Caco-2 (cell line): ENCODE data around the gene UBE2F. TPM values are rescaled to one million over a fixed set of nuclear protein-coding genes. Genes with fewer than 3 reads are reported as not detected.

ENCODE experiments used
- BruUV-seq: library from RNA; stranded (reverse); fragments of 400-500 nt; replicated peaks from 2 replicates; lab custom pipeline; 2021; lab: Mats Ljungman, UMichigan
- CTCF ChIA-PET: fragments of 300-600 bp; sonication (Branson Sonifier 250); formaldehyde crosslinking; loops from one replicate; lab custom pipeline; 2022; ENCODE audit warnings: antibody characterized with exemption; lab: Charles Lee
- POLR2A ChIA-PET: fragments of 300-600 bp; sonication (Branson Sonifier 250); formaldehyde crosslinking; loops from one replicate; lab custom pipeline; 2022; ENCODE audit warnings: antibody characterized with exemption; lab: Charles Lee
- DNase-seq, 2 experiments: peaks; one replicate each; pipeline versions ENCODE4 v3.0.0 to v3.0.0-alpha.2; 2020 to 2022
- H3K27me3 ChIP-seq: replicated peaks from 2 replicates; pipeline ENCODE4 v1.6.0; 2011; ENCODE audit warnings: low read length; ENCODE audit not compliant: control insufficient read depth, insufficient read depth
- H3K36me3 ChIP-seq: 2 replicates; pipeline ENCODE4 v1.5.1; 2011; ENCODE audit warnings: low read length; ENCODE audit not compliant: control insufficient read depth, insufficient read depth
- H3K4me1 ChIP-seq: fragments of 250-450 bp; sonication (Bioruptor Pico); 2 replicates; pipeline ENCODE4 v1.5.1; 2020; ENCODE audit warnings: mild to moderate bottlenecking
- H3K4me3 ChIP-seq: 2 replicates; pipeline ENCODE4 v1.5.1; 2011; ENCODE audit warnings: low read depth, mild to moderate bottlenecking, control low read depth, low read length
- H3K9me3 ChIP-seq: fragments of 250-450 bp; sonication (Bioruptor Pico); 2 replicates; pipeline ENCODE4 v1.5.1; 2020; ENCODE audit warnings: mild to moderate bottlenecking, moderate library complexity
- H3K27ac Mint-ChIP-seq: one replicate; pipeline ENCODE4 v1.8.0; 2022; ENCODE audit warnings: mixed read lengths; ENCODE audit not compliant: unreplicated experiment
- H3K27me3 Mint-ChIP-seq: one replicate; pipeline ENCODE4 v1.8.0; 2022; ENCODE audit warnings: mixed read lengths; ENCODE audit not compliant: insufficient read depth, unreplicated experiment
- H3K36me3 Mint-ChIP-seq: one replicate; pipeline ENCODE4 v1.8.0; 2022; ENCODE audit warnings: mild to moderate bottlenecking, mixed read lengths; ENCODE audit not compliant: insufficient read depth, unreplicated experiment
- H3K4me1 Mint-ChIP-seq: one replicate; pipeline ENCODE4 v1.8.0; 2022; ENCODE audit warnings: low read depth, mixed read lengths; ENCODE audit not compliant: unreplicated experiment
- H3K4me3 Mint-ChIP-seq: one replicate; pipeline ENCODE4 v1.8.0; 2022; ENCODE audit warnings: mild to moderate bottlenecking, moderate library complexity, mixed read lengths; ENCODE audit not compliant: unreplicated experiment
- H3K9me3 Mint-ChIP-seq: one replicate; pipeline ENCODE4 v1.8.0; 2022; ENCODE audit warnings: mixed read lengths; ENCODE audit not compliant: unreplicated experiment
- intact Hi-C: fragments of 100-400 bp; cut with micrococcal nuclease; formaldehyde crosslinking; loops from one replicate; pipeline ENCODE4 v1.10.0; 2022; ENCODE audit not compliant: unreplicated experiment
- total RNA-seq: library from RNA; stranded (reverse); gene quantifications from 2 replicates; pipeline ENCODE4 v1.2.3, GENCODE V29; 2022
- TF ChIP-seq, protein P1 (sequence below), 2 experiments: fragments of 200-600 bp in 1 of 2; IDR thresholded peaks; 1 replicate in 1 of 2; 2 replicates in 1 of 2; pipeline versions ENCODE4 v1.5.1 to v1.8.0; 2011 to 2022; ENCODE audit warnings: antibody characterized with exemption in 1 of 2, control low read depth in 1 of 2, inconsistent platforms in 1 of 2, low read depth in 1 of 2, low read length in 1 of 2, mild to moderate bottlenecking in 1 of 2, moderate library complexity in 1 of 2; ENCODE audit not compliant: insufficient read depth in 1 of 2, severe bottlenecking in 1 of 2, unreplicated experiment in 1 of 2

UBE2F gene
- total RNA-seq, 1 experiment from 2014 or later, result 38.9 TPM

DNA sequence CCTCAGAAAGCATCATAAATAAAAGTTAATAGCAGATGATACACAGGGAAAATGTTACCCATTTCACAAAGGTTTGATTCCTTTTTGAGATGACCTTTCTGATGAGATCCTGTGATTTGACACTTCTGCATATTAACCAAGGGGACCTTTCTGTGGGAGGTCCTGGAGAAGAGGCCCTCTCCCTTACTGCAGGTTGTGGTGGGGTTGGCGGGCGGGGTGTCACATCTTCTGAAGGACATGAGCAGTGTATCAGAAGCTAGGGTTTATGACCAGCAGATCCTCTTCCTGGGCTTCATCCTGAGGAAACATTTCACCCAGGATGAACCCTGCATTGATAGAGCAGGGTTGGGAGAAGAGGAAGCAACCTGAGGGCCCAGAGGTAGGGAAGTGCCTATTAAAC, 56.8 kb downstream of the UBE2F start:
- Histone ChIP-seq H3K36me3 (no peaks in the 10 kb centered on the region), H3K4me3 (no peak overlapping the region), H3K9me3 (no peaks in the 10 kb centered on the region), H3K27me3 (no peaks in the 10 kb centered on the region), H3K4me1 (no peaks in the 10 kb centered on the region)
- Mint-ChIP-seq H3K4me1 (no peaks in the 10 kb centered on the region), H3K36me3 (peaks cover 18% of the 10 kb centered on the region), H3K4me3 (no peak overlapping the region), H3K9me3 (no peaks in the 10 kb centered on the region), H3K27ac (no peak overlapping the region), H3K27me3 (no peaks in the 10 kb centered on the region)
- intact Hi-C loops, result no loop called here
- ChIA-PET CTCF (no interaction called here), POLR2A (no interaction called here)
- BruUV-seq, result no TSS peak
- DNase-seq, result no peak
- TF ChIP-seq, protein P1, sequence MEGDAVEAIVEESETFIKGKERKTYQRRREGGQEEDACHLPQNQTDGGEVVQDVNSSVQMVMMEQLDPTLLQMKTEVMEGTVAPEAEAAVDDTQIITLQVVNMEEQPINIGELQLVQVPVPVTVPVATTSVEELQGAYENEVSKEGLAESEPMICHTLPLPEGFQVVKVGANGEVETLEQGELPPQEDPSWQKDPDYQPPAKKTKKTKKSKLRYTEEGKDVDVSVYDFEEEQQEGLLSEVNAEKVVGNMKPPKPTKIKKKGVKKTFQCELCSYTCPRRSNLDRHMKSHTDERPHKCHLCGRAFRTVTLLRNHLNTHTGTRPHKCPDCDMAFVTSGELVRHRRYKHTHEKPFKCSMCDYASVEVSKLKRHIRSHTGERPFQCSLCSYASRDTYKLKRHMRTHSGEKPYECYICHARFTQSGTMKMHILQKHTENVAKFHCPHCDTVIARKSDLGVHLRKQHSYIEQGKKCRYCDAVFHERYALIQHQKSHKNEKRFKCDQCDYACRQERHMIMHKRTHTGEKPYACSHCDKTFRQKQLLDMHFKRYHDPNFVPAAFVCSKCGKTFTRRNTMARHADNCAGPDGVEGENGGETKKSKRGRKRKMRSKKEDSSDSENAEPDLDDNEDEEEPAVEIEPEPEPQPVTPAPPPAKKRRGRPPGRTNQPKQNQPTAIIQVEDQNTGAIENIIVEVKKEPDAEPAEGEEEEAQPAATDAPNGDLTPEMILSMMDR (IDR thresholded peaks at IDR 0.05; ENCODE audit: insufficient read depth in 1 of 2, low read depth in 1 of 2, low read length in 1 of 2, severe bottlenecking in 1 of 2, unreplicated experiment in 1 of 2), result no peak

DNA sequence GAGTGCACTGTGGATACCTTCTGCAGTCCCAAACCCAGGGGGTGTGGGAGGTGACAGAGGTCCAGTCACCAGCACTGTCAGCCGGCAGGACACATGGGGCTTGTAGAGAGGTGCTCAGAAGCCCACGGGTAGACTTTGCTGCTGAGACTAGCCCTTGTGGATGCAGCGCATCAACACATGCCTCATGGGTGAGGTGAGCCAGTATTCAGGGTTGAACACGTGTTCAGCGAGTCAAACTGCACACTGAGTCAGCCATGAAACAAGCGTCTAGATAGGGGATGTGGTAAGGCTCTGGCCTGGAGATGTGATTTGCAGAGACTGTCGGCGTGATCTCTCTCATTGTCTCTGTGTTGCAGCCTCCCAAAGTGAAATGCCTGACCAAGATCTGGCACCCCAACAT, 58.2 kb downstream of the UBE2F start:
- Mint-ChIP-seq H3K27ac (no peak overlapping the region), H3K27me3 (no peaks in the 10 kb centered on the region), H3K4me1 (no peaks in the 10 kb centered on the region), H3K36me3 (peaks cover 12% of the 10 kb centered on the region), H3K9me3 (no peaks in the 10 kb centered on the region), H3K4me3 (no peak overlapping the region)
- BruUV-seq, result no TSS peak
- POLR2A ChIA-PET, result no interaction called here
- Histone ChIP-seq H3K27me3 (no peaks in the 10 kb centered on the region), H3K4me3 (no peak overlapping the region), H3K9me3 (no peaks in the 10 kb centered on the region), H3K4me1 (no peaks in the 10 kb centered on the region), H3K36me3 (no peaks in the 10 kb centered on the region)
- intact Hi-C loops, result no loop called here
- CTCF ChIA-PET, result no interaction called here
- DNase-seq, result no peak
- TF ChIP-seq, protein P1 (IDR thresholded peaks at IDR 0.05; ENCODE audit: insufficient read depth in 1 of 2, low read depth in 1 of 2, low read length in 1 of 2, severe bottlenecking in 1 of 2, unreplicated experiment in 1 of 2), result no peak

DNA sequence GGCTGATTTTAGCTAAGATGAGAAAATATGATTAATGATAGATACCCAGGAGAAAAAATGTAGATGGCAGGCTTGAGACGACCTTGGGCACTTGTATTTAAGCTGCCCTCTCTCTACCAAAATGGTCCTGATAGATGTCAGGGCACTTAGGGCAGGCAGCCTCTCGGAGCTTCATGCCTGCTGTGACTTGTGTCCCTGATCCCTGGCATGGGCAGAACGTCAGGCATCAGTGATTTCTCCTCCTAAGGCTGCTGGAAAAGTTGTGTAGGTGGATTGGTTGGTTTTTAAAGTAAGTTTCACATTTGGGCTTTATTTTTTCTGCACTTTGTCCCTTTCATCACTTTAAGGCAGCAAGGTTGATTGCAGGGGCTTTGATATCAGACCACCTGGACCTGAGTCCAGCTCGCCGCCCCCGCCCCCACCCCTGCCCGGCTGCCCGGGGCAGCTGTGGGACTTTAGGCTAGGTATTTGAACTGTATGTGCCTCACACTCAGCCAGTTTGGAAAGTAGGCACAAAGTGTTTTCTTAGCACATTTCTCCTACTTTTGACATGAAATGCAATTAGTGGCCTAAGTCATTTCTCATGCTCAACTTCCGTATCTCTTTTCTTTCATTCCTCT, 59.0 kb downstream of the UBE2F start:
- Histone ChIP-seq H3K4me1 (no peaks in the 10 kb centered on the region), H3K36me3 (no peaks in the 10 kb centered on the region), H3K27me3 (no peaks in the 10 kb centered on the region), H3K4me3 (no peak overlapping the region), H3K9me3 (no peaks in the 10 kb centered on the region)
- TF ChIP-seq, protein P1 (IDR thresholded peaks at IDR 0.05; ENCODE audit: insufficient read depth in 1 of 2, low read depth in 1 of 2, low read length in 1 of 2, severe bottlenecking in 1 of 2, unreplicated experiment in 1 of 2), result no peak
- CTCF ChIA-PET, result no interaction called here
- no peaks in the 10 kb centered on the region for H3K27me3 Mint-ChIP-seq
- no peak overlapping the region for H3K4me3 Mint-ChIP-seq
- H3K36me3 Mint-ChIP-seq, result peaks cover 17% of the 10 kb centered on the region
- no peak overlapping the region for H3K27ac Mint-ChIP-seq
- no peaks in the 10 kb centered on the region for H3K4me1 Mint-ChIP-seq
- no TSS peak for BruUV-seq
- POLR2A ChIA-PET, result no interaction called here
- intact Hi-C loops, result no loop called here
- H3K9me3 Mint-ChIP-seq, result no peaks in the 10 kb centered on the region
- no peak for DNase-seq
